ENCODE measurements around the gene MUC4. TPM values are rescaled to one million over a fixed set of nuclear protein-coding genes. Genes with fewer than 3 reads are reported as not detected.

Gene MUC4
- total and polyA plus RNA-seq, 2 of the 4 experiments (the other 2 are of a cell fraction): not detected

DNA sequence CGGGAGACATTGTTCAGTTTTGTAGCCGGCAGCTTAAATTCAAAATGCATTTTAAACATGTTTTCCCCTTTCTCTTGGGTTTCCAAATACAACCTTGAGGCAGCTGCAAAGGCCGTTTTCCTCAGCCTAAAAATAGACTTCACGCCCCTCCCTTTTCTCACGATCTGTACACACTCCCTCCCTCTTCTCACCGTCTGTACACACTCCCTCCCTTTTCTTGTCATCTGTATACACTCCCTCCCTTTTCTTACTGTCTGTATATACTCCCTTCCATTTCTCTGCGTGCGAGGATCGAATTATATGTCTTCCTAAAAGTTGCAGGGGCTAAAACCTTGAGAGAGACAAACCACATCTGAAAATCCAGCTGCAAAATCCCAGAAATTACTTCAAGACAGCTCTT lies 8.9 kb downstream of the MUC4 start:
- H3K18ac ChIP-seq (ENCODE audit: low read depth, low read length): no peak overlapping the region
- ChIA-PET CTCF (no interaction called here), POLR2A (ENCODE audit: unreplicated experiment) (no interaction called here)
- no peak overlapping the region for H3K9ac ChIP-seq (ENCODE audit: low read depth, low read length)
- H4K5ac ChIP-seq (ENCODE audit: low read depth, low read length): no peak overlapping the region
- BruUV-seq (replicated peaks): no TSS peak
- no peak for TF ChIP-seq POLR2A (IDR thresholded peaks at IDR 0.05; ENCODE audit: low read depth, low read length)
- TF ChIP-seq CHD1 (IDR thresholded peaks at IDR 0.05; ENCODE audit: low read depth, low read length): no peak
- TF ChIP-seq BHLHE40 (IDR thresholded peaks at IDR 0.05; ENCODE audit: low read depth, low read length): no peak
- no peak for TF ChIP-seq RAD21 (IDR thresholded peaks at IDR 0.05; ENCODE audit: low read length)
- TF ChIP-seq, protein P1, sequence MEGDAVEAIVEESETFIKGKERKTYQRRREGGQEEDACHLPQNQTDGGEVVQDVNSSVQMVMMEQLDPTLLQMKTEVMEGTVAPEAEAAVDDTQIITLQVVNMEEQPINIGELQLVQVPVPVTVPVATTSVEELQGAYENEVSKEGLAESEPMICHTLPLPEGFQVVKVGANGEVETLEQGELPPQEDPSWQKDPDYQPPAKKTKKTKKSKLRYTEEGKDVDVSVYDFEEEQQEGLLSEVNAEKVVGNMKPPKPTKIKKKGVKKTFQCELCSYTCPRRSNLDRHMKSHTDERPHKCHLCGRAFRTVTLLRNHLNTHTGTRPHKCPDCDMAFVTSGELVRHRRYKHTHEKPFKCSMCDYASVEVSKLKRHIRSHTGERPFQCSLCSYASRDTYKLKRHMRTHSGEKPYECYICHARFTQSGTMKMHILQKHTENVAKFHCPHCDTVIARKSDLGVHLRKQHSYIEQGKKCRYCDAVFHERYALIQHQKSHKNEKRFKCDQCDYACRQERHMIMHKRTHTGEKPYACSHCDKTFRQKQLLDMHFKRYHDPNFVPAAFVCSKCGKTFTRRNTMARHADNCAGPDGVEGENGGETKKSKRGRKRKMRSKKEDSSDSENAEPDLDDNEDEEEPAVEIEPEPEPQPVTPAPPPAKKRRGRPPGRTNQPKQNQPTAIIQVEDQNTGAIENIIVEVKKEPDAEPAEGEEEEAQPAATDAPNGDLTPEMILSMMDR (conservative IDR thresholded peaks at IDR 0.05; ENCODE audit: low read depth, low read length): no peak
- TF ChIP-seq RFX5 (IDR thresholded peaks at IDR 0.05; ENCODE audit: low read depth, low read length): no peak
- no peak for TF ChIP-seq FOS (IDR thresholded peaks at IDR 0.05; ENCODE audit: low read depth, low read length)
- no peak for TF ChIP-seq MAZ (IDR thresholded peaks at IDR 0.05; ENCODE audit: borderline replicate concordance, low read depth, low read length)
- TF ChIP-seq, protein P2, sequence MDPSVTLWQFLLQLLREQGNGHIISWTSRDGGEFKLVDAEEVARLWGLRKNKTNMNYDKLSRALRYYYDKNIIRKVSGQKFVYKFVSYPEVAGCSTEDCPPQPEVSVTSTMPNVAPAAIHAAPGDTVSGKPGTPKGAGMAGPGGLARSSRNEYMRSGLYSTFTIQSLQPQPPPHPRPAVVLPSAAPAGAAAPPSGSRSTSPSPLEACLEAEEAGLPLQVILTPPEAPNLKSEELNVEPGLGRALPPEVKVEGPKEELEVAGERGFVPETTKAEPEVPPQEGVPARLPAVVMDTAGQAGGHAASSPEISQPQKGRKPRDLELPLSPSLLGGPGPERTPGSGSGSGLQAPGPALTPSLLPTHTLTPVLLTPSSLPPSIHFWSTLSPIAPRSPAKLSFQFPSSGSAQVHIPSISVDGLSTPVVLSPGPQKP (IDR thresholded peaks at IDR 0.05; ENCODE audit: borderline replicate concordance, low read depth, low read length): no peak
- TF ChIP-seq NFE2L2 (IDR thresholded peaks at IDR 0.05; ENCODE audit: low read depth, low read length): no peak
- no peak for TF ChIP-seq RCOR1 (IDR thresholded peaks at IDR 0.05; ENCODE audit: insufficient replicate concordance, low read length)
- no peak for TF ChIP-seq MXI1 (IDR thresholded peaks at IDR 0.05; ENCODE audit: borderline replicate concordance, low read depth, low read length)
- TF ChIP-seq, protein P3, sequence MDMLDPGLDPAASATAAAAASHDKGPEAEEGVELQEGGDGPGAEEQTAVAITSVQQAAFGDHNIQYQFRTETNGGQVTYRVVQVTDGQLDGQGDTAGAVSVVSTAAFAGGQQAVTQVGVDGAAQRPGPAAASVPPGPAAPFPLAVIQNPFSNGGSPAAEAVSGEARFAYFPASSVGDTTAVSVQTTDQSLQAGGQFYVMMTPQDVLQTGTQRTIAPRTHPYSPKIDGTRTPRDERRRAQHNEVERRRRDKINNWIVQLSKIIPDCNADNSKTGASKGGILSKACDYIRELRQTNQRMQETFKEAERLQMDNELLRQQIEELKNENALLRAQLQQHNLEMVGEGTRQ (IDR thresholded peaks at IDR 0.05; ENCODE audit: low read depth, low read length): no peak
- no peak for TF ChIP-seq CEBPB (IDR thresholded peaks at IDR 0.05; ENCODE audit: low read depth, low read length)
- TF ChIP-seq MAFK (IDR thresholded peaks at IDR 0.05; ENCODE audit: low read depth, low read length): no peak
- TF ChIP-seq SMC3 (IDR thresholded peaks at IDR 0.05; ENCODE audit: low read depth, low read length): no peak
- no peak overlapping the region for H3K4me2 ChIP-seq (ENCODE audit: low read depth, low read length)
- no peak overlapping the region for H2BK120ac ChIP-seq (ENCODE audit: low read depth, low read length)
- intact Hi-C loops (cut with micrococcal nuclease) (no loop called here), in situ Hi-C loops (cut with MboI; ENCODE audit: low sequenced_read_pairs) (no loop called here), dilution Hi-C loops (cut with HindIII; ENCODE audit: low sequenced_read_pairs, unreplicated experiment) (no loop called here)
- H4K20me1 ChIP-seq (ENCODE audit: insufficient read depth, low read length): no peaks in the 10 kb centered on the region
- H3K9me3 ChIP-seq (ENCODE audit: control insufficient read depth, insufficient read depth, low read length): no peaks in the 10 kb centered on the region
- no peak overlapping the region for H2BK5ac ChIP-seq (ENCODE audit: low read depth, low read length, poor library complexity, severe bottlenecking)
- H2AK9ac ChIP-seq (replicated peaks; ENCODE audit: low read depth, low read length, poor library complexity): no peak overlapping the region
- no peak overlapping the region for H3K14ac ChIP-seq (replicated peaks; ENCODE audit: low read depth, low read length)
- H2AK5ac ChIP-seq (ENCODE audit: low read depth, low read length): no peak overlapping the region
- no peak overlapping the region for H2AFZ ChIP-seq (replicated peaks; ENCODE audit: low read length, poor library complexity)
- H3K27me3 ChIP-seq (ENCODE audit: control insufficient read depth, insufficient read depth, low read length): peaks cover 55% of the 10 kb centered on the region
- H3K4ac ChIP-seq (ENCODE audit: low read depth, low read length): no peak overlapping the region
- no peaks in the 10 kb centered on the region for H3K36me3 ChIP-seq (ENCODE audit: control insufficient read depth, insufficient read depth, low read length)
- WGBS, 2 experiments (ENCODE audit: extremely low coverage in 2 of 2, insufficient read length in 1 of 2): 11% methylated on average over 4 of the region's 9 CpGs; no CpG with 5 or more reads in 1 of the 2 experiments
- DNase-seq: no peak
- no peaks in the 10 kb centered on the region for H3K4me1 ChIP-seq (ENCODE audit: control insufficient read depth, insufficient read depth, low read length)
- no peak overlapping the region for H2BK15ac ChIP-seq (ENCODE audit: low read depth, low read length)
- H3K79me1 ChIP-seq (ENCODE audit: low read depth in 1 of 2, low read length in 2 of 2): no peaks in the 10 kb centered on the region
- no peaks in the 10 kb centered on the region for H3K9me1 ChIP-seq (ENCODE audit: insufficient read depth, low read length)
- H4K8ac ChIP-seq (ENCODE audit: low read depth in 2 of 2, low read length in 2 of 2): no peak overlapping the region
- no peak overlapping the region for H4K91ac ChIP-seq (ENCODE audit: insufficient read depth, low read depth, low read length)
- ATAC-seq (ENCODE audit: low read depth): no peak
- no peak overlapping the region for H2BK20ac ChIP-seq (ENCODE audit: low read depth, low read length)
- H3K23ac ChIP-seq (ENCODE audit: low read depth, low read length): no peak overlapping the region
- H3K56ac ChIP-seq (ENCODE audit: extremely low read depth, insufficient read depth, low read length): no peak overlapping the region
- no peak overlapping the region for H3K4me3 ChIP-seq (ENCODE audit: insufficient read depth, low read depth, low read length)
- no peak overlapping the region for H3K27ac ChIP-seq (ENCODE audit: insufficient read depth, low read length)

Data from IMR-90 (cell line).